Activated CD4-positive, alpha-beta T cell treated with anti-CD3 and anti-CD28 coated beads, Interleukin-2, amount 10 ng/mL, durations not matched to agents 24 days and 14 days (primary cell): ENCODE measurements around the gene TSTD2. TPM values are rescaled to one million over a fixed set of nuclear protein-coding genes. Genes with fewer than 3 reads are reported as not detected.
A peak's percentile ranks its signal among the peaks of the same experiment; 100 is the strongest.
"Not testable (repeated sequence)": the region's sequence is repeated elsewhere in the genome, so short reads cannot be mapped to it uniquely, and the experiment has no call there.

Experiments used
- DNase-seq: peaks from one replicate; pipeline ENCODE4 v3.0.0; 2022
- H3K27ac Mint-ChIP-seq: one replicate; pipeline ENCODE4 v1.8.0; 2022; ENCODE audit warnings: mild to moderate bottlenecking, mixed read lengths
- H3K27me3 Mint-ChIP-seq: one replicate; pipeline ENCODE4 v1.8.0; 2022; ENCODE audit warnings: mixed read lengths
- H3K36me3 Mint-ChIP-seq: one replicate; pipeline ENCODE4 v1.8.0; 2022; ENCODE audit warnings: low read depth, mild to moderate bottlenecking, mixed read lengths
- H3K4me1 Mint-ChIP-seq: one replicate; pipeline ENCODE4 v1.8.0; 2021; ENCODE audit warnings: mixed read lengths
- H3K4me3 Mint-ChIP-seq: one replicate; pipeline ENCODE4 v1.8.0; 2022; ENCODE audit warnings: mild to moderate bottlenecking, moderate library complexity, mixed read lengths
- H3K9me3 Mint-ChIP-seq: one replicate; pipeline ENCODE4 v1.8.0; 2021; ENCODE audit warnings: mixed read lengths
- intact Hi-C: fragments of 100-400 bp; cut with micrococcal nuclease; formaldehyde crosslinking; loops from one replicate; pipeline ENCODE4 v1.15.1; 2023
- total RNA-seq: library from RNA; stranded (reverse); gene quantifications from 2 replicates; pipeline ENCODE4 v1.2.3, GENCODE V29; 2022

Gene TSTD2
- total RNA-seq, 1 donor from 2014 or later = 17.7 TPM

GRCh38 chr9:97623946-97624345 is 9.2 kb downstream of the TSTD2 start:
- H3K9me3 Mint-ChIP-seq = no peaks in the 10 kb centered on the region
- no peak for DNase-seq
- peaks cover 36% of the 10 kb centered on the region for H3K36me3 Mint-ChIP-seq
- intact Hi-C loops = no loop called here
- no peak overlapping the region for H3K27ac Mint-ChIP-seq
- H3K4me1 Mint-ChIP-seq = peaks cover 3% of the 10 kb centered on the region
- no peak overlapping the region for H3K4me3 Mint-ChIP-seq
- H3K27me3 Mint-ChIP-seq = no peaks in the 10 kb centered on the region

GRCh38 chr9:97622483-97622882 is 10.7 kb downstream of the TSTD2 start:
- intact Hi-C loops, DNase-seq, H3K4me3 Mint-ChIP-seq, H3K9me3 Mint-ChIP-seq, H3K27me3 Mint-ChIP-seq, H3K27ac Mint-ChIP-seq: not testable (repeated sequence)
- Mint-ChIP-seq H3K36me3 (peaks cover 38% of the 10 kb centered on the region), H3K4me1 (peaks cover 16% of the 10 kb centered on the region)

GRCh38 chr9:97620063-97620462 is 13.1 kb downstream of the TSTD2 start:
- Mint-ChIP-seq H3K4me1 (peaks cover 22% of the 10 kb centered on the region), H3K36me3 (peaks cover 45% of the 10 kb centered on the region)
- intact Hi-C loops, H3K9me3 Mint-ChIP-seq, H3K27me3 Mint-ChIP-seq, DNase-seq, H3K27ac Mint-ChIP-seq, H3K4me3 Mint-ChIP-seq: not testable (repeated sequence)

- peaks cover 20% of the 10 kb centered on the region for H3K4me1 Mint-ChIP-seq
- intact Hi-C loops = no loop called here
- H3K9me3 Mint-ChIP-seq = no peaks in the 10 kb centered on the region
- H3K36me3 Mint-ChIP-seq = peaks cover 38% of the 10 kb centered on the region
- H3K27me3 Mint-ChIP-seq = no peaks in the 10 kb centered on the region
- no peak for DNase-seq
- no peak overlapping the region for H3K27ac Mint-ChIP-seq
- no peak overlapping the region for H3K4me3 Mint-ChIP-seq
Observed at GRCh38 chr9:97617939-97618416, 15.2 kb downstream of the TSTD2 start.

GRCh38 chr9:97615439-97616072 is 17.6 kb downstream of the TSTD2 start:
- H3K27me3 Mint-ChIP-seq = no peaks in the 10 kb centered on the region

GRCh38 chr9:97604901-97605645 is 28.1 kb downstream of the TSTD2 start:
- Mint-ChIP-seq H3K4me1 (no peaks in the 10 kb centered on the region), H3K9me3 (no peaks in the 10 kb centered on the region), H3K36me3 (peaks cover 43% of the 10 kb centered on the region), H3K27ac (no peak overlapping the region), H3K4me3 (no peak overlapping the region), H3K27me3 (no peaks in the 10 kb centered on the region)
- no peak for DNase-seq
- intact Hi-C loops = no loop called here

More at GRCh38 chr9:97615439-97616072, 17.6 kb downstream of the TSTD2 start:
- intact Hi-C loops = loop anchor here (1.0 to 2.0 kb wide), 4 partner anchors 147 to 759 kb away; no protein-coding TSS in a partner anchor
- no peak overlapping the region for H3K4me3 Mint-ChIP-seq
- no peak overlapping the region for H3K27ac Mint-ChIP-seq
- H3K36me3 Mint-ChIP-seq = peaks cover 26% of the 10 kb centered on the region
- H3K9me3 Mint-ChIP-seq = no peaks in the 10 kb centered on the region
- peaks cover 20% of the 10 kb centered on the region for H3K4me1 Mint-ChIP-seq
- peak; percentile 89 for DNase-seq

GRCh38 chr9:97602430-97602829 is 30.7 kb downstream of the TSTD2 start:
- H3K9me3 Mint-ChIP-seq = no peaks in the 10 kb centered on the region
- no peak overlapping the region for H3K4me3 Mint-ChIP-seq
- H3K4me1 Mint-ChIP-seq = peaks cover 8% of the 10 kb centered on the region
- no peaks in the 10 kb centered on the region for H3K27me3 Mint-ChIP-seq
- H3K27ac Mint-ChIP-seq = no peak overlapping the region
- H3K36me3 Mint-ChIP-seq = peaks cover 42% of the 10 kb centered on the region
- DNase-seq = no peak
- intact Hi-C loops = no loop called here

GRCh38 chr9:97601228-97601898 is 31.8 kb downstream of the TSTD2 start:
- intact Hi-C loops = no loop called here
- peaks cover 8% of the 10 kb centered on the region for H3K4me1 Mint-ChIP-seq
- no peak overlapping the region for H3K4me3 Mint-ChIP-seq
- no peaks in the 10 kb centered on the region for H3K9me3 Mint-ChIP-seq
- peaks cover 36% of the 10 kb centered on the region for H3K36me3 Mint-ChIP-seq
- no peak for DNase-seq
- no peak overlapping the region for H3K27ac Mint-ChIP-seq
- H3K27me3 Mint-ChIP-seq = no peaks in the 10 kb centered on the region

- intact Hi-C loops = no loop called here
- H3K27ac Mint-ChIP-seq = no peak overlapping the region
- H3K4me3 Mint-ChIP-seq = no peak overlapping the region
- DNase-seq = no peak
- H3K4me1 Mint-ChIP-seq = peaks cover 8% of the 10 kb centered on the region
- H3K9me3 Mint-ChIP-seq = no peaks in the 10 kb centered on the region
- H3K36me3 Mint-ChIP-seq = peaks cover 35% of the 10 kb centered on the region
- peaks cover 2% of the 10 kb centered on the region for H3K27me3 Mint-ChIP-seq
Observed at GRCh38 chr9:97600531-97601227, 32.5 kb downstream of the TSTD2 start.

GRCh38 chr9:97599314-97599846 is 33.8 kb downstream of the TSTD2 start:
- intact Hi-C loops = loop anchor here (5.0 kb wide), 1 partner anchor 742 kb away; no protein-coding TSS in a partner anchor
- no peak for DNase-seq
- H3K27me3 Mint-ChIP-seq = peaks cover 2% of the 10 kb centered on the region
- H3K36me3 Mint-ChIP-seq = peaks cover 24% of the 10 kb centered on the region
- H3K27ac Mint-ChIP-seq = no peak overlapping the region
- no peaks in the 10 kb centered on the region for H3K9me3 Mint-ChIP-seq
- no peak overlapping the region for H3K4me3 Mint-ChIP-seq
- peaks cover 8% of the 10 kb centered on the region for H3K4me1 Mint-ChIP-seq

GRCh38 chr9:97598461-97599288 is 34.5 kb downstream of the TSTD2 start:
- intact Hi-C loops = loop anchor here (1.0 to 5.0 kb wide), 4 partner anchors 130 to 741 kb away; no protein-coding TSS in a partner anchor
- H3K4me1 Mint-ChIP-seq = peaks cover 8% of the 10 kb centered on the region
- peak; percentile 93 for DNase-seq
- H3K36me3 Mint-ChIP-seq = peaks cover 22% of the 10 kb centered on the region
- no peak overlapping the region for H3K27ac Mint-ChIP-seq
- H3K4me3 Mint-ChIP-seq = peak overlapping the region; percentile 38
- H3K9me3 Mint-ChIP-seq = no peaks in the 10 kb centered on the region
- peaks cover 2% of the 10 kb centered on the region for H3K27me3 Mint-ChIP-seq

- Mint-ChIP-seq H3K27me3 (peaks cover 2% of the 10 kb centered on the region), H3K36me3 (peaks cover 11% of the 10 kb centered on the region), H3K9me3 (no peaks in the 10 kb centered on the region), H3K27ac (no peak overlapping the region), H3K4me1 (peaks cover 8% of the 10 kb centered on the region), H3K4me3 (no peak overlapping the region)
- intact Hi-C loops = loop anchor here (5.0 kb wide), 1 partner anchor 740 kb away; no protein-coding TSS in a partner anchor
- no peak for DNase-seq
Observed at GRCh38 chr9:97596906-97597305, 36.3 kb downstream of the TSTD2 start.
